NCI-H748 (cell line): ENCODE measurements around the gene CDC20B.
"Not testable (repeated sequence)": the region's sequence is repeated elsewhere in the genome, so short reads cannot be mapped to it uniquely, and the experiment has no call there.

Source experiments
- DNase-seq: peaks from one replicate; lab custom pipeline; 2025; ENCODE audit not compliant: unreplicated experiment; lab: John Stamatoyannopoulos, UW

Gene CDC20B

GRCh38 chr5:55104946-55105701 lies 67.9 kb downstream of the CDC20B start:
- DNase-seq = no peak

GRCh38 chr5:55104036-55104772 lies 68.8 kb downstream of the CDC20B start:
- peak; percentile 7 for DNase-seq

- no peak for DNase-seq
Measured at GRCh38 chr5:55102348-55102747, 70.6 kb downstream of the CDC20B start, which contains the start of gene GZMA. GZMA (plus strand) TSS chr5:55102646; CDS start chr5:55102683, 37 bp downstream.

GRCh38 chr5:55101556-55102276 lies 71.3 kb downstream of the CDC20B start:
- no peak for DNase-seq

GRCh38 chr5:55101148-55101547 lies 71.8 kb downstream of the CDC20B start:
- DNase-seq = not testable (repeated sequence)

GRCh38 chr5:55096861-55097260 lies 76.1 kb downstream of the CDC20B start:
- DNase-seq = peak; percentile 54

GRCh38 chr5:55096182-55096581 lies 76.8 kb downstream of the CDC20B start:
- no peak for DNase-seq

- not testable (repeated sequence) for DNase-seq
Measured at GRCh38 chr5:55091011-55091410, 82.0 kb downstream of the CDC20B start.

GRCh38 chr5:55089301-55089700 lies 83.7 kb downstream of the CDC20B start:
- not testable (repeated sequence) for DNase-seq

- DNase-seq = no peak
Measured at GRCh38 chr5:55081541-55081940, 91.4 kb downstream of the CDC20B start.

GRCh38 chr5:55073211-55073610 lies 99.8 kb downstream of the CDC20B start:
- DNase-seq = no peak

GRCh38 chr5:55072666-55073065 lies 100.3 kb downstream of the CDC20B start:
- DNase-seq = no peak

- no peak for DNase-seq
Measured at GRCh38 chr5:55071413-55071812, 101.6 kb downstream of the CDC20B start.

GRCh38 chr5:55070968-55071367 lies 102.0 kb downstream of the CDC20B start:
- no peak for DNase-seq

- DNase-seq = no peak
Measured at GRCh38 chr5:55066277-55066676, 106.7 kb downstream of the CDC20B start.

- no peak for DNase-seq
Measured at GRCh38 chr5:55064523-55064922, 108.5 kb downstream of the CDC20B start.

- DNase-seq = no peak
Measured at GRCh38 chr5:55063899-55064298, 109.1 kb downstream of the CDC20B start.

GRCh38 chr5:55063220-55063863 lies 109.6 kb downstream of the CDC20B start:
- no peak for DNase-seq
